EL (cell line): ENCODE results near the gene REEP1.

Experiments
- DNase-seq: peaks from one replicate; pipeline ENCODE4 v3.0.0-alpha.2; 2016

The REEP1 gene

GRCh38 chr2:86305195-86305914 lies 32.1 kb downstream of the REEP1 start:
- DNase-seq = no peak

- no peak for DNase-seq
These were observed 33.0 kb downstream of the REEP1 start for GRCh38 chr2:86304416-86304815.

- DNase-seq = no peak
These were observed 35.1 kb downstream of the REEP1 start for GRCh38 chr2:86302320-86302719.

- DNase-seq = no peak
These were observed 35.7 kb downstream of the REEP1 start for GRCh38 chr2:86301711-86302202.

GRCh38 chr2:86301009-86301408 lies 36.4 kb downstream of the REEP1 start:
- DNase-seq = no peak

GRCh38 chr2:86300496-86300895 lies 36.9 kb downstream of the REEP1 start:
- DNase-seq = no peak

GRCh38 chr2:86298411-86299390 lies 38.7 kb downstream of the REEP1 start:
- DNase-seq = peak; percentile 16

- peak; percentile 3 for DNase-seq
These were observed 39.9 kb downstream of the REEP1 start for GRCh38 chr2:86297382-86298147.

GRCh38 chr2:86296947-86297346 lies 40.5 kb downstream of the REEP1 start:
- DNase-seq = no peak

GRCh38 chr2:86295066-86295465 lies 42.4 kb downstream of the REEP1 start:
- DNase-seq = no peak

GRCh38 chr2:86293612-86294011 lies 43.8 kb downstream of the REEP1 start:
- DNase-seq = no peak

- DNase-seq = no peak
These were observed 44.6 kb downstream of the REEP1 start for GRCh38 chr2:86292571-86293515.

- DNase-seq = no peak
These were observed 46.1 kb downstream of the REEP1 start for GRCh38 chr2:86291328-86291662.

GRCh38 chr2:86290596-86291327 lies 46.7 kb downstream of the REEP1 start:
- no peak for DNase-seq

- DNase-seq = no peak
These were observed 50.9 kb downstream of the REEP1 start for GRCh38 chr2:86286516-86286915.

GRCh38 chr2:86285981-86286380 lies 51.4 kb downstream of the REEP1 start:
- no peak for DNase-seq

GRCh38 chr2:86285571-86285970 lies 51.9 kb downstream of the REEP1 start:
- DNase-seq = no peak

- DNase-seq = no peak
These were observed 52.4 kb downstream of the REEP1 start for GRCh38 chr2:86284987-86285386.

- DNase-seq = no peak
These were observed 53.0 kb downstream of the REEP1 start for GRCh38 chr2:86284401-86284841.

GRCh38 chr2:86283411-86284030 lies 53.9 kb downstream of the REEP1 start:
- DNase-seq = no peak
